Measurements from ENCODE around the gene SIK3.

- TF ChIP-seq CTCF (IDR thresholded peaks at IDR 0.05): no peak
- TF ChIP-seq ZNF425 (CRISPR knock-in tag; conservative IDR thresholded peaks at IDR 0.05): no peak
- TF ChIP-seq FOXP1 (CRISPR knock-in tag; IDR thresholded peaks at IDR 0.05; ENCODE audit: borderline replicate concordance): no peak
- TF ChIP-seq, protein P1, sequence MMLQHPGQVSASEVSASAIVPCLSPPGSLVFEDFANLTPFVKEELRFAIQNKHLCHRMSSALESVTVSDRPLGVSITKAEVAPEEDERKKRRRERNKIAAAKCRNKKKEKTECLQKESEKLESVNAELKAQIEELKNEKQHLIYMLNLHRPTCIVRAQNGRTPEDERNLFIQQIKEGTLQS (CRISPR knock-in tag; conservative IDR thresholded peaks at IDR 0.05): no peak
- TF ChIP-seq ZBTB21 (CRISPR knock-in tag; IDR thresholded peaks at IDR 0.05; ENCODE audit: borderline replicate concordance): no peak
- no peak for TF ChIP-seq NFYB (CRISPR knock-in tag; conservative IDR thresholded peaks at IDR 0.05; ENCODE audit: low read depth)
- TF ChIP-seq NR2C2 (CRISPR knock-in tag; IDR thresholded peaks at IDR 0.05): no peak
- TF ChIP-seq CREM (CRISPR knock-in tag; IDR thresholded peaks at IDR 0.05): no peak
- no peak for TF ChIP-seq ZNF263 (CRISPR knock-in tag; IDR thresholded peaks at IDR 0.05; ENCODE audit: low read depth)
- TF ChIP-seq MAX (CRISPR knock-in tag; IDR thresholded peaks at IDR 0.05): no peak
- no peak for TF ChIP-seq NR3C1 (CRISPR knock-in tag; conservative IDR thresholded peaks at IDR 0.05; ENCODE audit: low read depth)
These were observed 28.2 kb downstream of the SIK3 start for GRCh38 chr11:117070016-117070415.

Data from WTC11 (cell line).